ENCODE data around the gene ERBIN. TPM values are rescaled to one million over a fixed set of nuclear protein-coding genes. Genes with fewer than 3 reads are reported as not detected.
"Not testable (repeated sequence)": the region's sequence is repeated elsewhere in the genome, so short reads cannot be mapped to it uniquely, and the experiment has no call there.

The ERBIN gene
- total and polyA plus RNA-seq, 2 experiments from 2014 or later, result 46.4 to 112 TPM

DNA sequence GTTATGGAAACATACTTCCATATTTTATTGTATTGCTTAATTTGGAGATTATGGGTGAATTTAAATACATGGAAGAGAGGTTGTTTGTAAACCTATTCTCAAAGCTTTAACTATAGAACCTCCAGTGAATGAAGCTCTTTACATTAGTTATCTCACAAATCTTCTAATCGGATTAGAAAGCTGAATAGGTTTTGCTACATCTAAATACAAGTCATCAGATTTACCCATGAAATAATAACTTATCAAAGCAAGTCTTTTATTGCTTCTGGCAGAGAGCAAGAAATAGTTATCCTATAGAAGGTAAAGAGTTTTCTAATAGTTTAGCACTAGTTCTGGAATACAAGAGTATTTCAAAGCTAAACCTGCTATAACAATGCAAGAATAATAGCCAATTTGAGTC is 113.3 kb downstream of the ERBIN start:
- no peak overlapping the region for H2AFZ ChIP-seq
- no peaks in the 10 kb centered on the region for H3K9me2 ChIP-seq (ENCODE audit: insufficient read depth)
- peaks cover 88% of the 10 kb centered on the region for H3K36me3 ChIP-seq (ENCODE audit: low read depth)
- peaks cover 14% of the 10 kb centered on the region for H3K4me1 ChIP-seq (ENCODE audit: insufficient read depth)
- H3K4me3 ChIP-seq, result no peak overlapping the region
- peaks cover 51% of the 10 kb centered on the region for H3F3A ChIP-seq (ENCODE audit: insufficient read depth)
- H4K20me1 ChIP-seq (ENCODE audit: insufficient read depth), result no peaks in the 10 kb centered on the region
- no peaks in the 10 kb centered on the region for H3K9me3 ChIP-seq (ENCODE audit: low read depth)
- in situ Hi-C loops (cut with MboI), result no loop called here
- H3K9ac ChIP-seq, result no peak overlapping the region
- no peak for TF ChIP-seq EZH2 (IDR thresholded peaks at IDR 0.05; ENCODE audit: insufficient read depth, poor library complexity, severe bottlenecking)
- no peak for TF ChIP-seq EZH2phosphoT487 (IDR thresholded peaks at IDR 0.05; ENCODE audit: insufficient read depth, low read depth)
- no peaks in the 10 kb centered on the region for H3K27me3 ChIP-seq (replicated peaks; ENCODE audit: insufficient read depth)
- peaks cover 94% of the 10 kb centered on the region for H3K79me2 ChIP-seq (ENCODE audit: insufficient read depth)
- no peak overlapping the region for H3K27ac ChIP-seq
- 96 to 100% methylated on average over 1 of the region's 1 CpG for WGBS, 2 experiments (ENCODE audit: low coverage in 1 of 2, low lambda C conversion rate in 2 of 2, missing lambda C conversion rate in 2 of 2)
- no peak overlapping the region for H3K4me2 ChIP-seq (ENCODE audit: unreplicated experiment)
- DNase-seq, result no peak

DNA sequence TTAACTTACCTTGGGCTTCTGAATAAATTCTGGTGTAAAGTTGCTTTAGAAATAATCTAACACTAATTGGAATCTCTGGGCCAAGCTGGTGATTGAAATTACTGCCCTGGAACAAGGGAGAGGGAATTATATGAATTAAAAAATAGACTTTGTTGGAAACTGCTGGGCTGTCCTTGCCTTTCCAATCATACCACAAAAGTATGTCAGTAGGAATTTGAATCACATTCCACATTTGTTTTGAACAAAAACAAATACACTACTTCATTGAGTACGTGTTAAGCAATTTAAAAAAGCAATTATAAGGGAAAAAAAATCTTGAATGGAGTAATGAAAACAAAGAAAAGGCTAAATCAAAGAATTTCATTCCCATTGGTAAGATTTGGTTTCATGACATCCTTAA is 115.3 kb downstream of the ERBIN start:
- Histone ChIP-seq H3F3A (ENCODE audit: insufficient read depth) (peaks cover 53% of the 10 kb centered on the region), H3K4me2 (ENCODE audit: unreplicated experiment) (no peak overlapping the region), H3K4me3 (no peak overlapping the region), H3K27ac (no peak overlapping the region), H3K27me3 (replicated peaks; ENCODE audit: insufficient read depth) (no peaks in the 10 kb centered on the region), H3K4me1 (ENCODE audit: insufficient read depth) (peaks cover 14% of the 10 kb centered on the region), H3K9me3 (ENCODE audit: low read depth) (no peaks in the 10 kb centered on the region), H4K20me1 (ENCODE audit: insufficient read depth) (no peaks in the 10 kb centered on the region), H3K36me3 (ENCODE audit: low read depth) (peaks cover 91% of the 10 kb centered on the region), H3K79me2 (ENCODE audit: insufficient read depth) (peaks cover 79% of the 10 kb centered on the region), H2AFZ (no peak overlapping the region), H3K9me2 (ENCODE audit: insufficient read depth) (no peaks in the 10 kb centered on the region), H3K9ac (no peak overlapping the region)
- peak; percentile 21 for DNase-seq
- 58% methylated on average over 1 of the region's 1 CpG for WGBS, 2 experiments (ENCODE audit: low coverage in 1 of 2, low lambda C conversion rate in 2 of 2, missing lambda C conversion rate in 2 of 2)
- no peak for TF ChIP-seq EZH2phosphoT487 (IDR thresholded peaks at IDR 0.05; ENCODE audit: insufficient read depth, low read depth)
- no peak for TF ChIP-seq EZH2 (IDR thresholded peaks at IDR 0.05; ENCODE audit: insufficient read depth, poor library complexity, severe bottlenecking)
- in situ Hi-C loops (cut with MboI), result no loop called here

DNA sequence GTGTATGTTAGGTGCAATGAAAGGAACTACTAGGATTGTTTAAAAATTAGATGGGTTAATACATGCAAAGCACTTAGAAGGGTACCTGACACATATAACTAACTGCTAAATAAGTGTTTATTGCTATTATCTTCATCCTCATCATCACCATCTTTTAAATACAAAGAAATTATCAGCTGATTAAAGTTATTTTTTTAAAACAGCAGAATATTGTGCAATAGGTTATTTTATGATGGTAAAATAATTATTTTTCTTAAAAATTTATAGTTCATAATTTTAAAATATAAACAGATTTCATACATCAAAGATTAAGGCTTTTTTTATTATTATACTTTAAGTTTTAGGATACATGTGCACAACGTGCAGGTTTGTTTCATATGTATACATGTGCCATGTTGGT is 130.9 kb downstream of the ERBIN start:
- 94 to 100% methylated on average over 1 of the region's 1 CpG for WGBS, 2 experiments (ENCODE audit: low coverage in 1 of 2, low lambda C conversion rate in 2 of 2, missing lambda C conversion rate in 2 of 2)
- Histone ChIP-seq H3K9me3 (ENCODE audit: low read depth) (no peaks in the 10 kb centered on the region), H3K9me2 (ENCODE audit: insufficient read depth) (no peaks in the 10 kb centered on the region), H3K27ac (no peak overlapping the region), H3F3A (ENCODE audit: insufficient read depth) (peaks cover 27% of the 10 kb centered on the region), H3K79me2 (ENCODE audit: insufficient read depth) (peaks cover 97% of the 10 kb centered on the region), H3K4me2 (ENCODE audit: unreplicated experiment) (no peak overlapping the region), H3K4me3 (no peak overlapping the region), H3K27me3 (replicated peaks; ENCODE audit: insufficient read depth) (no peaks in the 10 kb centered on the region), H2AFZ (no peak overlapping the region), H3K9ac (no peak overlapping the region), H3K36me3 (ENCODE audit: low read depth) (peaks cover 39% of the 10 kb centered on the region), H3K4me1 (ENCODE audit: insufficient read depth) (no peaks in the 10 kb centered on the region), H4K20me1 (ENCODE audit: insufficient read depth) (peaks cover 4% of the 10 kb centered on the region; the same call in 1 of the 2 replicates)
- DNase-seq, result no peak
- no peak for TF ChIP-seq EZH2phosphoT487 (IDR thresholded peaks at IDR 0.05; ENCODE audit: insufficient read depth, low read depth)
- no peak for TF ChIP-seq EZH2 (IDR thresholded peaks at IDR 0.05; ENCODE audit: insufficient read depth, poor library complexity, severe bottlenecking)
- in situ Hi-C loops (cut with MboI), result no loop called here

DNA sequence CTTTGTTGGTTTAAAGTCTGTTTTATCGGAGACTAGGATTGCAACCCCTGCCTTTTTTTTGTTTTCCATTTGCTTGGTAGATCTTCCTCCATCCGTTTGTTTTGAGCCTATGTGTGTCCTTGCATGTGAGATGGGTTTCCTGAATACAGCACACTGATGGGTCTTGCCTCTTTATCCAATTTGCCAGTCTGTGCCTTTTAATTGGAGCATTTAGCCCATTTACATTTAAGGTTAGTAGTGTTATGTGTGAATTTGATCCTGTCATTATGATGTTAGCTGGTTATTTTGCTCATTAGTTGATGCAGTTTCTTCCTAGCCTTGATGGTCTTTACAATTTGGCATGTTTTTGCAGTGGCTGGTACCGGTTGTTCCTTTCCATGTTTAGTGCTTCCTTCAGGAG is 134.9 kb downstream of the ERBIN start:
- Histone ChIP-seq H3F3A (ENCODE audit: insufficient read depth) (peaks cover 13% of the 10 kb centered on the region), H3K36me3 (ENCODE audit: low read depth) (peaks cover 13% of the 10 kb centered on the region; the same call in 1 of the 2 replicates), H3K79me2 (ENCODE audit: insufficient read depth) (peaks cover 97% of the 10 kb centered on the region)
- in situ Hi-C loops (cut with MboI); H3K27ac ChIP-seq; DNase-seq; H3K9me3 ChIP-seq (ENCODE audit: low read depth); H3K4me2 ChIP-seq (ENCODE audit: unreplicated experiment); H3K9ac ChIP-seq; H4K20me1 ChIP-seq (ENCODE audit: insufficient read depth); H2AFZ ChIP-seq; H3K9me2 ChIP-seq (ENCODE audit: insufficient read depth); H3K27me3 ChIP-seq (replicated peaks; ENCODE audit: insufficient read depth); H3K4me3 ChIP-seq; H3K4me1 ChIP-seq (ENCODE audit: insufficient read depth): not testable (repeated sequence)
- WGBS, 2 experiments (ENCODE audit: low coverage in 1 of 2, low lambda C conversion rate in 2 of 2, missing lambda C conversion rate in 2 of 2), result 92 to 96% methylated on average over 2 to 3 of the region's 3 CpGs

DNA sequence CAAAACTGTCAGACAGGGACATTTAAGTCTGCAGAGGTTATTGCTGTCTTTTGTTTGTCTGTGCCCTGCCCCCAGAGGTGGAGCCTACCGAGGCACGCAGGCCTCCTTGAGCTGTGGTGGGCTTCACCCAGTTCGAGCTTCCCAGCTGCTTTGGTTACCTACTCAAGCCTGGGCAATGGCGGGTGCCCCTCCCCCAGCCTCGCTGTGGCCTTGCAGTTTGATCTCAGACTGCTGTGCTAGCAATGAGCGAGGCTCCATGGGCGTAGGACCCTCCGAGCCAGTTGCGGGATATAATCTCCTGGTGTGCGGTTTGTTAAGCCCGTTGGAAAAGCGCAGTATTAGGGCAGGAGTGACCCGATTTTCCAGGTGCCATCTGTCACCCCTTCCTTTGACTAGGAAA is 136.7 kb downstream of the ERBIN start:
- H2AFZ ChIP-seq; H3K9ac ChIP-seq; H3K4me3 ChIP-seq; H3K4me2 ChIP-seq (ENCODE audit: unreplicated experiment); in situ Hi-C loops (cut with MboI); H3K9me3 ChIP-seq (ENCODE audit: low read depth); H3K27ac ChIP-seq; H3K9me2 ChIP-seq (ENCODE audit: insufficient read depth); H3K27me3 ChIP-seq (replicated peaks; ENCODE audit: insufficient read depth); H3K4me1 ChIP-seq (ENCODE audit: insufficient read depth); DNase-seq: not testable (repeated sequence)
- 97 to 98% methylated on average over 13 of the region's 13 CpGs for WGBS, 2 experiments (ENCODE audit: low coverage in 1 of 2, low lambda C conversion rate in 2 of 2, missing lambda C conversion rate in 2 of 2)
- Histone ChIP-seq H4K20me1 (ENCODE audit: insufficient read depth) (peaks cover 11% of the 10 kb centered on the region), H3F3A (ENCODE audit: insufficient read depth) (peaks cover 14% of the 10 kb centered on the region), H3K79me2 (ENCODE audit: insufficient read depth) (peaks cover 97% of the 10 kb centered on the region), H3K36me3 (ENCODE audit: low read depth) (peaks cover 29% of the 10 kb centered on the region; the same call in 1 of the 2 replicates)

Data from GM23248 (cell line).